ENCODE results near the gene NDP.

NDP gene

DNA sequence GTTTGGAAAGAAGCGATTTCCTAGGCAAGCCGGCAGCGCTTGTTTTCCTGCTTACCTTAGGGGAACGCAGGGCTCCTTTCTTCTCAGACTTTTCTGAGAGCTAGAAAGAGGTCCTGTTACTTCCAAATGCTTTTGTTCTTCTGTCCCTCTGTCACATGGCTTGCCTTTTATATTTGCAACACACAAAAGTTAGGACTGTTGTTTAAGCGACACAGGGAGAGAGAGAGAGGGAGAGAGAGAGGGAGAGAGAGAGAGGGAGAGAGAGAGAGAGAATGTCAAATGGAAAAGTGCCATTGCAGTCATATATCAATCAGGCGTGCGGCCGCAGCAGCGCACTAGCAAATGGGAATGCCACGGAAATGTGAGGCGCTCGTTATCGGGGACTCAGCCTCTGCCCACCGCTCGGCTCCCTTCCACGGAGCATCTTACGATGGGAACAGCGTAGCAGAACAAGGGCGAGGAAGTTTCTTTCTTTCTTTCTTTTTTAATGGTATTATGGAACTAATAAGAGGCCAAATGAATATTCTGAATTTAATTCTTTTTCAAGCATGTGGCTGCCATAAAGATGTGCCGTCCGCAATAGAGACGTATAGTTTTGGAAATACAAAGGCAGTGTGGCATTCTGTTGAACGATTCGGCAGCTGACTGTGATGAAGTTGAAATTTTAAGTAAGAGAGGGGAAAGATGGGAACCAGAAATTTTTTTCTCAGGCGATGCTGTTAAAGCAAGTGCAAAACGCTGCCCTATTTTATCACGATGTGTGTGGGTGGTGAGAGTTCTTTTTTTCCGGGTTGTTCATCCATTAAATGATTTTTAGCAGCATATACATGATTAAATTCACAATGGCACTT lies at the start of gene NDP:
TSS of gene NDP (minus strand) at position 142 of the 851 bp plus-strand sequence. CDS start 14,745 bp downstream, outside the sequence.
- no peak for DNase-seq

GRCh38 chrX:44022964-44023363 lies 49.8 kb upstream of the NDP start:
- DNase-seq, result no peak

DNA sequence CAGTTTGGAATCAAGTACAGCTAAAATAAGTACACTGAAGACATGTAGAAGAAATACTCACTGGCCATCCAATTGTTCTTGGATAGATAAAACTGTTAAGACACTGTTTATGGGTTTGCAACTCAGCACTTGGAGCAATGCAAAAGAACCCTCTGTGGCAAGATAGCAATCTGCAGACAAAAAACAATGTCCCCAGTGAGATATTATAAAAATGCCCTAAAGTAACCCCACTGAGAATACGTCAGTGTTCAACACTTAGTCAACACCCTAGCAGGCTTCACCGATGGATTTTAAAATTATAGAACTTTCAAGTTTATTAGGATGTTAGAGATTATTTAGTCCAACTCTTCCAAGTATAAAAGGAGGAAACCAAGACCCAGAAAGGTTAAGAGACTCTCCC lies 47.5 kb upstream of the NDP start:
- no peak for DNase-seq

DNA sequence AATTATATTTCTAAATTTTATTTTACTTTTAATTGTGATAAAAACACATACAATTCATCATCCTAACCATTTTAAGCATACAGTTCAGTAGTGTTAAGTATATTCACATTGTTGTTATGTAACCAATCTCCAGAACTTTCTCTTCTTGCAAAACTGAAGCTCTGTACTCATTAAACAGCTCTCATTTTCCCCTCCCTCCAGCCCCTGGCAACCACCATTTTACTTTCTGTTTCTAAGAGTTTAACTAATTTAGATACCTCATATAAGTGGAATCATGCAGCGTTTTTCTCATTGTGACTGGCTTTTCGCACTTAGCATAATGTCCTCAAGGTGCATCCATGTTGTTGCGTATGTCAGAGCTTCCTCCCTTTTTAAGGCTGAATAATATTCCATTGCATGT lies 46.7 kb upstream of the NDP start:
- no peak for DNase-seq

DNA sequence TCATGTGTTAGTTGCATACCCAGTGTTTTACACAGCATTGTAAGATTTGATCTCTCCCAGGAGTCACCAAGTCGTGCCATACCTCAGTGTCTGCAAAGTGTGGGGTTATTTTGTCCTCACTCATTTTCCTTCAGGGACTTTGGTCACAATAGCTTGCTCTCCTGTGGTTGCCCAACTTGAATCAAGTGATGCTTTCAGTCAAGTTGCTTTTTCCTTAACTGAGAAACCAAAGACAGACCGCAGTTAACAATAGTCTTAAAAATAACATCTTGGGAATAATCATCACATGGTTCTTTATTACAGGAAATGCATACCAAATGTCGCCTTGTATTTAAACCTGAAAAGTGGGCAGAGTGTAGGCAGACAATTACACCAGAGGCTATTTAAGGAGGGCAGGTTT lies 44.5 kb upstream of the NDP start:
- DNase-seq, result no peak

GRCh38 chrX:44016906-44017305 lies 43.7 kb upstream of the NDP start:
- DNase-seq, result no peak

GRCh38 chrX:44012484-44013096 lies 39.4 kb upstream of the NDP start:
- DNase-seq, result peak; percentile 13

DNA sequence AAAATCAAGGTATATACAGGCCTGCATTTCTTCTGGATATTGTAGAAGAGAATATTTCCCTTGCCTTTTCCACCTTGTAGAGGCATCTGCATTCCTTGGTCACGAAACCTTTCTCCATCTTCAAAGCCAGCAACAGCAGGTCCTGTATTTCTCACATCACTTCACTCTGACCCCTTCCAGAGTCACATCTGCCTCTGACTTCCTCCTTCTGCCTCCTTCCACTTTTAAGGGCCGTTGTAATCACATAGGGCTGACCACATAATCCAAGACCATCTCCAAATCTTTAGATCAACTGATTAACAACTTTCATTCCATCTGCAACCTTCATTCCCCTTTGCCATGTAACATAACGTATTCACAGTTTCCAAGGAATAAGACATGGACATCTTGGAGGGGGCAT lies 38.3 kb upstream of the NDP start:
- no peak for DNase-seq

GRCh38 chrX:44010626-44011025 lies 37.4 kb upstream of the NDP start:
- DNase-seq, result no peak

- no peak for DNase-seq
These were observed 32.9 kb upstream of the NDP start for GRCh38 chrX:44006081-44006480.

- DNase-seq, result no peak
These were observed 30.8 kb upstream of the NDP start for GRCh38 chrX:44003975-44004374.

DNA sequence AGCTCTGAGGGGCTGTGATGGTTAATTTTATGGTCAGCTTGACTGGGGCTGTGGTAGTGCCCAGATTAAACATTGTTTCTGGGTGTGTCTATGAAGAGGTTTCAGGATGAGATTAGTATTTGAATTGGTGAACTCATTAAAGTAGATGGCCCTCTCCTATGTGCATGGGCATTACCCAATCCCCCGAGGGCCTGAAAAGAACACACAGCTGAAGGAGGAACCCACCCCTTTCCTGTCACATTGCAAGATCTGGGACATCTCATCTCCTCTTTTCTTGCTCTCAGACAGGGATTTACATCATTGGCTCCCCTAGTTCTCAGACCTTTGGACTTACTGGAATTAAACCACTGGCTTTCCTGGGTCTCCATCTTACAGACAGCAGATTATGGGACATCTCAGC lies 29.4 kb upstream of the NDP start:
- DNase-seq, result no peak

DNA sequence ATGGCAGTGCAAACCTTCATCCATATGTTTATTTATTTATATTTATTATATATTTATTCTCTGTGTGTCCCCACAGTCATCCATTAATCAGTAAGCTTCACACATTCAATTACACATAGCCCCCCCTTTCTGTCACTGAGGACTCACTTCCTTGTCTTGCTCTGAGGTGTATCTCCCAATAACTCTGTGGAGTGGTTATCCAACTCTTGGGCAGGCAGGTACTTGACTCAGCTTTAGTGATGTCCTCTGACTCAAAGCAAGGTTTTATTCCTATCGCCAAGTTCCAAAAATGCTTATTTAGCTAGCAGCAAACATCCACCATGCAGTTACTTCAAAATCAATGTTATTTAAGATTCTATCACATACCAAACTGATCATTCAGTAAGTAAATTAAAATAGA lies 25.2 kb upstream of the NDP start:
- no peak for DNase-seq

DNA sequence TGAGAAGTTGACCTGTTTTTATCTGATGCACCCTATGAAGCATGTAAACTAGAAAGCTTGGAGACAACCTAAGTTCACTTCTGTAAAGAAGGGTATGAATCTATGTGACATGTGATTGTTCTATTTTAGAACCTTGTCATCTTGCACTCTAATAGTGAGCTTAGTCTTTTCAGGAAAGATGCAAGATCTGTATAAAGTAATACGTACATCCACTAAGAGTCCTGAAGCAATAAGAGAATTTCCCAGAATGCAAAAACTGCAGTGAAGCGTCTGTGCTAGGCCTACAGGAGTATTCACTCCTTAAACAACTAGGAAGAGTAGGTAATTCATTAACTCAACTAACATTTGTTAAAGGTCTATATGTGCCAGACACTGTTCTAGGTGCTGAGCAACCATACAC lies 23.3 kb upstream of the NDP start:
- no peak for DNase-seq

GRCh38 chrX:43986083-43986482 lies 12.9 kb upstream of the NDP start:
- DNase-seq, result no peak

DNA sequence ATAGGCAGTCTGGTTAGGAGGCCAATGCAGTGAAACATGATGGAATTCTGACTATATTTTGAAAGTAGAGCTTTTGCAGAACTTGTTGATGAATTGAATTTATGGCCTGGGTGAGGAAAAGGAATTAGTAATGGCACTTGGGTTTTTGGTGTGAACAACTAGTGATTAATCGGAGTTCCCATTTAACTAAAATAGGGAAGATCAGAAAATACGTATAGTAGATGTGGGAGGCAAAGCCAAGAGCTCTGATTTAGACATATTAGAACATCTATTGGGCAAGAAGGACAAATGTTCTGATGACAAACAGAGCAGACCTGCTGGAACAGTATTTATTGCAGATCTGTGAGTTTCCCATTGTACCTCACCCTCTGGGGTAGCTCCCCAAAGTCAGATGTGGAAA lies 12.3 kb upstream of the NDP start:
- no peak for DNase-seq

DNA sequence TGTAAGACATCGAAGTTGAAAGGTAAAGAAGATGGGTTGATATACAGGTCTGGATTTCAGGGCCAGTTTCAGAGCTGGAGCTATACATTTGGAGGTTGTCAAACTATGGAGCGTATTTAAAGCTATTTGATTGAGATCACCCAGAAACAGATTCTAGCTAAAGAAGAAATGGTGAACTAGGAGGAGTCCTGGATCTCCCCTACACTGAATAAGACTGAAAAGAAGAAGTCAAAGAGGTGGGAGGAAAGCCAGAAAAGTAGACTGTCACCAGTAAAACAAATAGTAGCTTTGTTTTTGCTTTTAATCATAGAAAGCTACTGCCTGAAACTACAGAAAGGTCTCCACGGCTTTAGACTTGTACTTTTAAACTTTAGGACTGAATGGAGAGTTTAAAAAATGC lies 5.0 kb upstream of the NDP start:
- DNase-seq, result no peak

DNA sequence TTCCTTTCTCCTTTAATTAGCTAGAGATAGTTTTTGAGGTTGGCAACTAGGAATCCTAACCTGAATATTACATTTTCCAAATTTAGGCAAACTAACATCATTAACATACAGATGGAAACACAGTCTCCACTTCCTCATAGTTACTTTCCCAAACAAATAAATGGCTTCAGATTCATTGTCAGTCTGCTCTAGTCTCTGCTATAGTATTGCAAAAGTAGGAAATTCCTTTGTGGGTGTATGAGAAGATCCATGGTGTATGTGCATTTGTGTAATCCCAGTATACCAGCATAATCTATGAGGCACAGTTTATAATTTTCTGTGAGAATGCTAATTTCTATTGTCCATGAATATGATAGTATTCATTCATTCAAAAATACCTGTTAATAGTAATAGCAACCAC lies 3.0 kb upstream of the NDP start:
- no peak for DNase-seq

DNA sequence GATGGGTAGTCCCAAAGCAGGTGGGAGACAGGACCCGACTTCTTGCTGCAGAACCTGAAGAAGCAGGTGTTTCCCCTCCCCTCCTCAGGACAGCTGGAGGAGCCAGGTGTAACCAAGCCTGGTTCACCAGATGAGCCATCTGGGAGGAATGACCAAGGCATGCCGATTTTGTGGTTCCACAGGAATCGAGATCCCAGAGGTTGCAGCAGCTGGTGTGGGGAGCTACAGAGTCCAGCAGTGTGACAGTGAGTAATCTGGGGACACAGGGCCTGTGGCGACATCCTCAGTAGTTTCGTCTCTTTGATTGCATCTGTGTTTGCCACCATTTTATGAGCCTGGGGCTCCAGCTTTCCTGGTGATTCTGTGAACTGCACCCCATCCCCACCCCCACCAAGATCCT lies 2.6 kb upstream of the NDP start:
- DNase-seq, result no peak

- no peak for DNase-seq
These were observed 1.7 kb upstream of the NDP start for GRCh38 chrX:43974741-43975465.

- DNase-seq, result no peak
These were observed 898 bp upstream of the NDP start for GRCh38 chrX:43974100-43974475.

GRCh38 chrX:43971966-43972961 lies 926 bp downstream of the NDP start:
- no peak for DNase-seq

DNA sequence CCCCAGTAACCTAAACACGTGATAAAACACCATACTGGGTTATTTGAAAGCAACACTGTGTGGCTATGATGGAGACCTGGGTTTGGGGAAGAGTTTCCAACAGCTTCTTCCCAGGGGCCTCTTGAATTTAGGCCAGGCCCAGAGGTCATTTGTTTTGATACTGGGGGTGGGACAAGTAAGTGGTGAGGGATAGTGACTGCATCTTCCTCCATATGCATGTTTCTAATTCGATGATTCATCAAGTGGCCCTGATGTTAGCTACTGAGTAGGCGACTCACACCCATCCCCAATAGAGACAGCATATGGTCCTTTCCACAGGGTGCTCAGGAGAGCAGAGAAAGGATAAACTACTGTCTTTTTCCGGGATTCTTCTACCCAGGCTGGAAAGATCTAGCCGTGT lies 2.7 kb downstream of the NDP start:
- DNase-seq, result no peak
